ENCODE measurements around the gene CITED1. TPM values are rescaled to one million over a fixed set of nuclear protein-coding genes. Genes with fewer than 3 reads are reported as not detected.

The CITED1 gene
- total RNA-seq, 6 experiments from 2014 or later, result not detected

GRCh38 chrX:72262077-72262476 is 43.6 kb downstream of the CITED1 start:
- Histone ChIP-seq H3K4me3 (no peak overlapping the region), H3K27me3 (no peaks in the 10 kb centered on the region), H3K4me1 (no peaks in the 10 kb centered on the region), H3K9me3 (no peaks in the 10 kb centered on the region), H3K27ac (no peak overlapping the region), H3K36me3 (no peaks in the 10 kb centered on the region)
- intact Hi-C loops (cut with DNase I), result no loop called here
- ATAC-seq, result peak in 1 of 4 donors; percentile 44
- DNase-seq, result no peak
- WGBS (ENCODE audit: insufficient coverage, low coverage, low lambda C conversion rate, missing lambda C conversion rate), result 45% methylated on average over 7 of the region's 7 CpGs
- no peak for TF ChIP-seq POLR2A (IDR thresholded peaks at IDR 0.05)
- TF ChIP-seq, protein P1, sequence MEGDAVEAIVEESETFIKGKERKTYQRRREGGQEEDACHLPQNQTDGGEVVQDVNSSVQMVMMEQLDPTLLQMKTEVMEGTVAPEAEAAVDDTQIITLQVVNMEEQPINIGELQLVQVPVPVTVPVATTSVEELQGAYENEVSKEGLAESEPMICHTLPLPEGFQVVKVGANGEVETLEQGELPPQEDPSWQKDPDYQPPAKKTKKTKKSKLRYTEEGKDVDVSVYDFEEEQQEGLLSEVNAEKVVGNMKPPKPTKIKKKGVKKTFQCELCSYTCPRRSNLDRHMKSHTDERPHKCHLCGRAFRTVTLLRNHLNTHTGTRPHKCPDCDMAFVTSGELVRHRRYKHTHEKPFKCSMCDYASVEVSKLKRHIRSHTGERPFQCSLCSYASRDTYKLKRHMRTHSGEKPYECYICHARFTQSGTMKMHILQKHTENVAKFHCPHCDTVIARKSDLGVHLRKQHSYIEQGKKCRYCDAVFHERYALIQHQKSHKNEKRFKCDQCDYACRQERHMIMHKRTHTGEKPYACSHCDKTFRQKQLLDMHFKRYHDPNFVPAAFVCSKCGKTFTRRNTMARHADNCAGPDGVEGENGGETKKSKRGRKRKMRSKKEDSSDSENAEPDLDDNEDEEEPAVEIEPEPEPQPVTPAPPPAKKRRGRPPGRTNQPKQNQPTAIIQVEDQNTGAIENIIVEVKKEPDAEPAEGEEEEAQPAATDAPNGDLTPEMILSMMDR (IDR thresholded peaks at IDR 0.05), result no peak

GRCh38 chrX:72260448-72260847 is 45.3 kb downstream of the CITED1 start:
- ATAC-seq, result no peak
- no peaks in the 10 kb centered on the region for H3K9me3 ChIP-seq
- intact Hi-C loops (cut with DNase I), result no loop called here
- H3K36me3 ChIP-seq, result no peaks in the 10 kb centered on the region
- DNase-seq, result no peak
- 81% methylated on average over 3 of the region's 4 CpGs for WGBS (ENCODE audit: insufficient coverage, low coverage, low lambda C conversion rate, missing lambda C conversion rate)
- TF ChIP-seq POLR2A (IDR thresholded peaks at IDR 0.05), result no peak
- TF ChIP-seq, protein P1 (IDR thresholded peaks at IDR 0.05), result no peak
- H3K27me3 ChIP-seq, result no peaks in the 10 kb centered on the region
- H3K4me1 ChIP-seq, result no peaks in the 10 kb centered on the region
- H3K4me3 ChIP-seq, result no peak overlapping the region
- H3K27ac ChIP-seq, result no peak overlapping the region

DNA sequence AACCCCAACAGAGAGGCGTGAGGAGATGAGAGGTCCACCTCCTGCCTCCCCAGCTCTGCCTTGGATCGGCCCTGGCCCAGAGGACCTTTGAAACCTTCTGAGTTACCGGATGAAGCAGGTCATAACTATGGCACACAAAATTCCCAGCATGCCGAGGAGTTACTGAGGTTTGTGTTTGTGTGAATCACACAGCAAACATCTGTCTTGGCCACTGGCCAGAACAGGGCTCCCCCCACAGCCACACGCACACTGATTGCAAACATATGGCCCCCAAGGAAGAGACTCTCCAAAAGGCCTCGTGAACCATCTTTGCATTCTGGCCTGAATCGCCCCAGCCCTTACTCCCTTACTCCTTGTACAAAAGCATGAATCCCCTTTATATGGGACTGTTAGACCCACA is 47.5 kb downstream of the CITED1 start:
- Histone ChIP-seq H3K36me3 (no peaks in the 10 kb centered on the region), H3K27me3 (peaks cover 0 to 6% of the 10 kb centered on the region in 2 donors), H3K9me3 (no peaks in the 10 kb centered on the region), H3K4me1 (no peaks in the 10 kb centered on the region), H3K27ac (no peak overlapping the region), H3K4me3 (no peak overlapping the region)
- no CpG with 5 or more reads among the region's 7 CpGs for WGBS (ENCODE audit: insufficient coverage, low coverage, low lambda C conversion rate, missing lambda C conversion rate)
- peak in 1 of 4 donors; percentile 66 for ATAC-seq
- TF ChIP-seq, protein P1 (IDR thresholded peaks at IDR 0.05), result no peak
- TF ChIP-seq POLR2A (IDR thresholded peaks at IDR 0.05), result no peak
- DNase-seq, result no peak
- intact Hi-C loops (cut with DNase I), result no loop called here

DNA sequence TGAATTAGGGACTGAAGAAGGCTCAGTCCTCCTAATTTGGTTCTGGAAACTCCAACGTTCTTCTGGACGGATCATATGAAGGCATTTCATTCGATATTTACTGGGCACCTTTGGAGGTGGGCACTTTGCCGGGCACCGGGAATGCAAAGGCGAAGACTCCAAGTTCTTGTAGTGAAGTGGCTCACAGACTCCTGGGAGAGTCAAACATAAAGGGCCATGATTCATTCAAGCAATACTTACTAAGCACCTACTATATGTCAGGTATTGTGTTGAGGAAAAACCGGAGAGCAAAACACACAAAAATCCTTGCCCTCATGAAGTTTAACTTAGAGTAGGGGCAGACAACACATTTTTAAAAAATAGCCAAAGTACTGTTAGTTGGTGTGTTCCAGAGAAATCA is 49.9 kb downstream of the CITED1 start:
- Histone ChIP-seq H3K27ac (no peak overlapping the region), H3K4me3 (no peak overlapping the region), H3K9me3 (no peaks in the 10 kb centered on the region), H3K27me3 (peaks cover 0 to 6% of the 10 kb centered on the region in 2 donors), H3K4me1 (no peaks in the 10 kb centered on the region), H3K36me3 (no peaks in the 10 kb centered on the region)
- TF ChIP-seq POLR2A (IDR thresholded peaks at IDR 0.05), result no peak
- TF ChIP-seq, protein P1 (IDR thresholded peaks at IDR 0.05), result no peak
- no peak for ATAC-seq
- no peak for DNase-seq
- 85% methylated on average over 7 of the region's 7 CpGs for WGBS (ENCODE audit: insufficient coverage, low coverage, low lambda C conversion rate, missing lambda C conversion rate)
- intact Hi-C loops (cut with DNase I), result no loop called here

DNA sequence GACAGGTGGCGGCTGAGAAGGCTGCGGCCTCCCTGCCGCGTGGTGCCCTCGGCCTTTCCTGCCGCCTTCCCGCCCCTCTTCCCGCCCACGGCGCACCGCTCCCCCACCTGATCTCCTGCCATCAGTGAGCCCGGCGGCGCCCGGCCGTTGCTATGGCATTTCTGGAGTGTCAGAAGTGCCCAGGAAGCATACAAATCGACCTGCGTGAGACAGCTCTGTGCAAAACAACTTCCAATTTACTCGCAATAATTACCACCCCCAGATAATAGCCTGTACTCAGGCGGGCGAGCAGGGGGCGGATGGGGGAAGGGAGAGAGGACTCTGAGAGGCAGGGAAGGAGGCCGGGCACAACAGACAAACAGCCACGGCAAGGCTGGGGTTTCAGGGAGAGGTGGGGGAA is 50.3 kb downstream of the CITED1 start:
- intact Hi-C loops (cut with DNase I), result no loop called here
- Histone ChIP-seq H3K27ac (no peak overlapping the region), H3K4me1 (no peaks in the 10 kb centered on the region), H3K9me3 (no peaks in the 10 kb centered on the region), H3K4me3 (no peak overlapping the region), H3K27me3 (peaks cover 0 to 6% of the 10 kb centered on the region in 2 donors), H3K36me3 (no peaks in the 10 kb centered on the region)
- TF ChIP-seq, protein P1 (IDR thresholded peaks at IDR 0.05), result no peak
- no peak for TF ChIP-seq POLR2A (IDR thresholded peaks at IDR 0.05)
- 27% methylated on average over 5 of the region's 24 CpGs for WGBS (ENCODE audit: insufficient coverage, low coverage, low lambda C conversion rate, missing lambda C conversion rate)
- ATAC-seq, result peak; percentile 20 to 69 (median 40)
- peak in 1 of 3 donors; percentile 44 for DNase-seq
